LNCaP clone FGC (cell line): ENCODE data around the gene TLR7.

ENCODE experiments used
- DNase-seq: peaks from one replicate; pipeline ENCODE4 v3.0.0-alpha.2; 2011; ENCODE audit warnings: low read depth
- H3K4me3 ChIP-seq: 2 replicates; pipeline ENCODE4 v1.5.1; 2011; ENCODE audit warnings: mild to moderate bottlenecking, low read depth, low read length, control low read depth
- CTCF ChIP-seq: IDR thresholded peaks from 2 replicates; pipeline ENCODE4 v1.5.1; 2012; ENCODE audit warnings: mild to moderate bottlenecking; ENCODE audit not compliant: control insufficient read depth, insufficient read depth; ENCODE audit errors: extremely low read depth

TLR7 gene

GRCh38 chrX:12843061-12843667 lies 23.7 kb upstream of the TLR7 start:
- no peak overlapping the region for H3K4me3 ChIP-seq
- no peak for DNase-seq
- no peak for TF ChIP-seq CTCF

- no peak for DNase-seq
- no peak overlapping the region for H3K4me3 ChIP-seq
- TF ChIP-seq CTCF = no peak
These were observed 23.1 kb upstream of the TLR7 start for GRCh38 chrX:12843668-12844279.

GRCh38 chrX:12844319-12844718 lies 22.6 kb upstream of the TLR7 start:
- no peak for DNase-seq
- no peak overlapping the region for H3K4me3 ChIP-seq
- no peak for TF ChIP-seq CTCF

- no peak for DNase-seq
- no peak overlapping the region for H3K4me3 ChIP-seq
- no peak for TF ChIP-seq CTCF
These were observed 1.5 kb upstream of the TLR7 start for GRCh38 chrX:12865359-12865758.

- no peak overlapping the region for H3K4me3 ChIP-seq
- TF ChIP-seq CTCF = no peak
- no peak for DNase-seq
These were observed 813 bp downstream of the TLR7 start for GRCh38 chrX:12867685-12868084.

- no peak overlapping the region for H3K4me3 ChIP-seq
- TF ChIP-seq CTCF = no peak
- DNase-seq = no peak
These were observed 1.9 kb downstream of the TLR7 start for GRCh38 chrX:12868747-12869146.

- no peak overlapping the region for H3K4me3 ChIP-seq
- no peak for TF ChIP-seq CTCF
- no peak for DNase-seq
These were observed 4.4 kb downstream of the TLR7 start for GRCh38 chrX:12871257-12871656.
